Measurements from ENCODE around the gene CASP8AP2.
"Not testable (repeated sequence)": the region's sequence is repeated elsewhere in the genome, so short reads cannot be mapped to it uniquely, and the experiment has no call there.

Gene CASP8AP2

DNA sequence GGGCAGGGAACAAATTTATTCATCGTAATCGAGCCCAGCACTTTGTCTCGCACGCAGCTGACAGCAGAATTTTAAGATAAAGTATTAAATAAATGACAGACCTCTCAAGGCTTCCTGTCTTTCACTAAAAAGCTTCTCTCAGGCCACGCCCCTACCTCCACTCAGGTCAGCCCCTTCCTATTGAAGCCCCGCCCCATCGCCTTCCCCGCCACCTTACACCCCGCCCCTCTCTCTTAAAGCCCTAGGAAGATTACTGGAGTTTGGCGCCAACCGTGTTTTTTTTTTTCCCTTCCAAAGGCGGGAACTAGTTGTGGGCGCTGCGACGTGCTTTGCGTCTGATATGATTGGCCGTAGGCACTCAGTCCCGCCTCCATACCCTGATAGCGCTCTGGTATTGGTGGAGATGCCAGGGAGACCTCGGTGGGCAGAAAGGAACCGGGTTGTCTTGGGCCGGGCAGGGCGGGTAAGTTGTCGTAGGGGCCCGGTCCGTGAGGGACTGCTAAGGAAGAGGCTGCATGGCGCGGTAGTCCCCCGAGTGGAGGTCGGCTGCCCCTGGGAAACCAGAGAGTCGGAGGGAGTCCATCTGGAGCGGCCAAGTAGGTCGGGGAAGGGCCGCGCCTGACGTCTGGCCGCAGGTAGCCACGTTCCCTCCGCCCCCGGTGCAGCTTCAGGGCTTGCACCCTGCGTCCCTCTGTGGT is at the start of gene CASP8AP2:
Gene CASP8AP2, plus strand, starts transcription at position 409 of the 698 bp plus-strand sequence.
- H3K36me3 ChIP-seq (replicated peaks): peaks cover 6% of the 10 kb centered on the region
- H3K27ac ChIP-seq: peak within 1 kb of the TSS; percentile 58
- in situ Hi-C loops (cut with HindIII; ENCODE audit: low pct_ligation_motif_present, low sequenced_read_pairs): no loop called here
- no peaks in the 10 kb centered on the region for H3K27me3 ChIP-seq (replicated peaks)
- peak; percentile 97 for DNase-seq
- H3K4me3 ChIP-seq (ENCODE audit: low read depth, low read length): peak within 1 kb of the TSS; percentile 95
- TF ChIP-seq, protein P1, sequence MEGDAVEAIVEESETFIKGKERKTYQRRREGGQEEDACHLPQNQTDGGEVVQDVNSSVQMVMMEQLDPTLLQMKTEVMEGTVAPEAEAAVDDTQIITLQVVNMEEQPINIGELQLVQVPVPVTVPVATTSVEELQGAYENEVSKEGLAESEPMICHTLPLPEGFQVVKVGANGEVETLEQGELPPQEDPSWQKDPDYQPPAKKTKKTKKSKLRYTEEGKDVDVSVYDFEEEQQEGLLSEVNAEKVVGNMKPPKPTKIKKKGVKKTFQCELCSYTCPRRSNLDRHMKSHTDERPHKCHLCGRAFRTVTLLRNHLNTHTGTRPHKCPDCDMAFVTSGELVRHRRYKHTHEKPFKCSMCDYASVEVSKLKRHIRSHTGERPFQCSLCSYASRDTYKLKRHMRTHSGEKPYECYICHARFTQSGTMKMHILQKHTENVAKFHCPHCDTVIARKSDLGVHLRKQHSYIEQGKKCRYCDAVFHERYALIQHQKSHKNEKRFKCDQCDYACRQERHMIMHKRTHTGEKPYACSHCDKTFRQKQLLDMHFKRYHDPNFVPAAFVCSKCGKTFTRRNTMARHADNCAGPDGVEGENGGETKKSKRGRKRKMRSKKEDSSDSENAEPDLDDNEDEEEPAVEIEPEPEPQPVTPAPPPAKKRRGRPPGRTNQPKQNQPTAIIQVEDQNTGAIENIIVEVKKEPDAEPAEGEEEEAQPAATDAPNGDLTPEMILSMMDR (IDR thresholded peaks at IDR 0.05; ENCODE audit: low read depth, low read length, missing control alignments): no peak

DNA sequence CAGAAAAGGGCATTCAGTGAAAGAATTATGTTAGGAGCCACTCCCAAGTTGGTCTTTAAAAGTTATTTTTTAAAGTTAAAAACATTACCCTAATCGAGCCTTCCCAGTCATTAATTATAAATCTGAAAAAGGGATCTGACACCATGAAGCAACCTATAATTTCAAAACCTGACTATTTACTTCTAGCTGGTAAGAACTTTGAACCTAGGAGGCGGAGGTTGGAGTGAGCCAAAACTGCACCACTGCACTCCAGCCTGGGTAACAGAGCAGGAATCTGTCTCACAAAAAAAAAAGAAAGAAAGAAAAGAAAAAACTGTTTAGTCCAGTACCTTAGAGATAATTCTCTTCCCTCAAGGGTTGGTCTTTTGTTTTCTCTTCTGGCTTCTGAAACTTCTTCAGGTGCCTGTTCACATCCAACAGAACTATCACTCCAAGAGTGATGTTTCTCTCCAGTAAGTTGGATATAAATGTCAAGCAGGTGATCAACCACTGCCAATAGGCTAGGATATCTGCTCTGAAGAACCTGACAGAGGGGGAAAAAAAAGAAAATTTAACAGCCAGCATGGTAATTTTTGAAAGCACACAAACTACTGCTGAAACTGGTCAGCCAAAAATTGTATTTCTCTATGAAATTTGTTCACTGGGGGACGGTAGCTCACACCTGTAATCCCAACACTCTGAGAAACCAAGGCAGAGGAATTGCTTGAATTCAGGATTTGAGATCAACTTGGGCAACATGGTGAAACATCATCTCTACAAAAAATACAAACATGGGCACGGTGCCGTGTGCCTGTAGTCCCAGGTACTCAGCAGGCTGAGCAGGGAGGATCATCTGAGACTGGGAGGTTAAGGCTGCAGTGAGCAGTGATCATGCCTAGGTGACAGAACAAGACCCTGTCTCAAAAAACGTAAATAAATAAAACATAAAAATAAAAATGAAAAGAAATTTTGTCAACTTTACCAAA is 48.3 kb upstream of the CASP8AP2 start:
- Histone ChIP-seq H3K4me3 (ENCODE audit: low read depth, low read length) (no peak overlapping the region), H3K27me3 (replicated peaks) (no peaks in the 10 kb centered on the region), H3K27ac (no peak overlapping the region), H3K36me3 (replicated peaks) (peaks cover 24% of the 10 kb centered on the region)
- in situ Hi-C loops (cut with HindIII; ENCODE audit: low pct_ligation_motif_present, low sequenced_read_pairs): no loop called here
- DNase-seq: no peak
- TF ChIP-seq, protein P1 (IDR thresholded peaks at IDR 0.05; ENCODE audit: low read depth, low read length, missing control alignments): no peak

DNA sequence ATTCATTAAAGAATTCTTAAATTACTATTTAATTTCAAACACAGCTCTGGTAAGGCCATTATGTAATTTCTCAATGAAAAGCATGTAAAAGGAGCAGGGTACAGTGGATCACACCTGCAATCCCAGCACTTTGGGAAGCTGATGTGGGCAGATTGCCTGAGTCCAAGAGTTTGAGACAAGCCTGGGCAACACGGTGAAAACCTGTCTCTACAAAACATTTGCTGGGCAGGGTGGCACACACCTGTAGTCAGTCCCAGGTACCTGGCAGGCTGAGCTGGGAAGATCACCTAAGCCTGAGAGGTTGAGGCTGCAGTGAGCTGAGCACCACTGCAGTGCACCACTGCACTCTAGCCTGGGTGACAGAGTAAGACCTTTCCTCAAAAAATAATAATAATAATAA is 47.5 kb upstream of the CASP8AP2 start:
- H3K4me3 ChIP-seq (ENCODE audit: low read depth, low read length): no peak overlapping the region
- H3K27ac ChIP-seq: no peak overlapping the region
- H3K36me3 ChIP-seq (replicated peaks): peaks cover 26% of the 10 kb centered on the region
- TF ChIP-seq, protein P1 (IDR thresholded peaks at IDR 0.05; ENCODE audit: low read depth, low read length, missing control alignments): no peak
- DNase-seq: no peak
- no peaks in the 10 kb centered on the region for H3K27me3 ChIP-seq (replicated peaks)
- in situ Hi-C loops (cut with HindIII; ENCODE audit: low pct_ligation_motif_present, low sequenced_read_pairs): no loop called here

DNA sequence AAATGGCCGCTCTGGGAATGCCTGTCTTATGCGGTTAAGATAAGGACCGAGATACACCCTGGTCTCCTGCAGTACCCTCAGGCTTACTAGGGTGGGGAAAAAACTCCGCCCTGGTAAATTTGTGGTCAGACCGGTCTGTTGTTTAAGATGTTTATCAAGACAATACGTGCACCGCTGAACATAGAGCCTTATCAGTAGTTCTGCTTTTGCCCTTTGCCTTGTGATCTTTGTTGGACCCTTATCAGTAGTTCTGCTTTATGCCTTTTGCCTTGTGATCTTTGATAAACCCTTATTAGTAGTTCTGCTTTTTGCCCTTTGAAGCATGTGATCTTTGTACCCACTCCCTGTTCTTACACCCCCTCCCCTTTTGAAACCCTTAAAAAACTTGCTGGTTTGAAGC is 46.4 kb upstream of the CASP8AP2 start:
- H3K4me3 ChIP-seq (ENCODE audit: low read depth, low read length); H3K27me3 ChIP-seq (replicated peaks); H3K27ac ChIP-seq; in situ Hi-C loops (cut with HindIII; ENCODE audit: low pct_ligation_motif_present, low sequenced_read_pairs); DNase-seq: not testable (repeated sequence)
- H3K36me3 ChIP-seq (replicated peaks): peaks cover 31% of the 10 kb centered on the region

DNA sequence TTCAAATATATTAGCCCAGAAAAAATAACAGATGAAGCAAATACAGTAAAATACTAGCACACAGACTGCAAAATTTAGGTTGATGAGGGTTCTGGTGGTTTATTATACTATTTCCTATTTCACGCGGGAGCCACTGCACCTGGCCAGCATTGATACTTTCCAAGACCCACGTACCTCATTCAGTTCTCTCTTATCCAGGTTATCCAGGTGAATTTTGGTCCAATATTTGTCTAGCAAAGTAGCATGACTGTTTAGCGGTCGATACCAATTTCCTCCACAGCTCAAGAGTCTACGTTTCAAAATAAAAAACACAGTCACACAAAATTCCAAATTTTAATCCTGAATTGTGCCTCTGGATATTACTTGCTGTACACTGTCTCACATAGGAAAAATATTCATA is 44.8 kb upstream of the CASP8AP2 start:
- H3K27ac ChIP-seq: no peak overlapping the region
- TF ChIP-seq, protein P1 (IDR thresholded peaks at IDR 0.05; ENCODE audit: low read depth, low read length, missing control alignments): no peak
- no peak overlapping the region for H3K4me3 ChIP-seq (ENCODE audit: low read depth, low read length)
- in situ Hi-C loops (cut with HindIII; ENCODE audit: low pct_ligation_motif_present, low sequenced_read_pairs): no loop called here
- H3K36me3 ChIP-seq (replicated peaks): peaks cover 35% of the 10 kb centered on the region
- no peaks in the 10 kb centered on the region for H3K27me3 ChIP-seq (replicated peaks)
- no peak for DNase-seq

DNA sequence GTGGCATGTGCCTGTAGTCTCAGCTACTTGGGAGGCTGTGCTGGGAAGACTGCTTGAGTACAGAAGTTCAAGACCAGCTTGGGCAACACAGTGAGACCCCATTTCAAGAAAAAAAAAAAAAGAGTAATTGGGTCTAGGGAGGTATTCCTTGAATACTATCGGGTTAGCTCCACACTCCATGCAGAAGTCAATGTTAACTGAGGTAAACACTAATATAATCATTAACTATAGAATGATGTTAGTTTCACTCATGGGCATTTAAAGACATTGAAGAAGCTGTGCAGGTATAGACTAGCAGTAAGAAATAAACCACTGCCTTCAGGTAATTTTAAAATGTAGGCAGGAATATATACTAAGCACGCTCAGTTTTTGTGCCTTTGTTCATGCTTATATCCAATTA is 42.7 kb upstream of the CASP8AP2 start:
- Histone ChIP-seq H3K4me3 (ENCODE audit: low read depth, low read length) (no peak overlapping the region), H3K27me3 (replicated peaks) (no peaks in the 10 kb centered on the region), H3K36me3 (replicated peaks) (peaks cover 39% of the 10 kb centered on the region), H3K27ac (no peak overlapping the region)
- TF ChIP-seq, protein P1 (IDR thresholded peaks at IDR 0.05; ENCODE audit: low read depth, low read length, missing control alignments): no peak
- in situ Hi-C loops (cut with HindIII; ENCODE audit: low pct_ligation_motif_present, low sequenced_read_pairs): no loop called here
- no peak for DNase-seq
